ENCODE measurements around the gene SMCO1.
"Not testable (repeated sequence)": the region's sequence is repeated elsewhere in the genome, so short reads cannot be mapped to it uniquely, and the experiment has no call there.

Gene SMCO1

DNA sequence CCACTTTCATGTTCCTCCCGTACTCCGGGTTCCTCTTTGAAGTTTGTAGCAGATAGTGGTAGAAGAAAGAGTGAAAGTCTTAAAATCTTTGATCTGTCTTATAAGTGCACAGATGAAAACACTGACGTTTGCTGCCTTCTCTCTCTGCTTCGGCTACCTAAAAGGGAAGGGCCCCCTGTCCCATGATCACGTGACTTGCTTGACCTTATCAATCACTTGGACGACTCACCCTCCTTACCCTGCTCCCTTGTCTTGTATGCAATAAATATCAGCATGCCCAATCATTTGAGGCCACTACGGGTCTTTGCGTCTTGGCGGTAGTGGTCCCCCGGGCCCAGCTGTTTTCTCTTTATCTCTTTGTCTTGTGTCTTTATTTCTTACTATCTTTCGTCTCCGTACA lies 6.1 kb upstream of the SMCO1 start:
- not testable (repeated sequence) for DNase-seq (ENCODE audit: low read depth)

DNA sequence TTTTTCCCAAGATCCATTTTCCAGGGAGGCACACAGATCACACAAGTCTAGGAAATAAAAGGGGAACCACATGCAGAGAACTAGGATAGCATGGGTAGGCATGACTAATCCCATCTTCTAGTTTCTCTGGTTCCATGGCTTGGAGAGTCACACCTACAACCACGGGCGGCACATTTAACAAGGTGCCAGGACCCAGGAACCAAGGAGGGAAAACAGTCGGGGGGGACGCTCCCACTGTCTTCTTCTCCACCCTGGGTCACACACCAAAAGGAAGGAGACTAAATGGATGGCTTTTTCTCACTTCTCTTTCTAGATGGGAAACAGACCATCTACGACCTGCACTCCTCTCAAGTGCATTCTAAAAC lies 4.6 kb upstream of the SMCO1 start:
- no peak for DNase-seq (ENCODE audit: low read depth)

DNA sequence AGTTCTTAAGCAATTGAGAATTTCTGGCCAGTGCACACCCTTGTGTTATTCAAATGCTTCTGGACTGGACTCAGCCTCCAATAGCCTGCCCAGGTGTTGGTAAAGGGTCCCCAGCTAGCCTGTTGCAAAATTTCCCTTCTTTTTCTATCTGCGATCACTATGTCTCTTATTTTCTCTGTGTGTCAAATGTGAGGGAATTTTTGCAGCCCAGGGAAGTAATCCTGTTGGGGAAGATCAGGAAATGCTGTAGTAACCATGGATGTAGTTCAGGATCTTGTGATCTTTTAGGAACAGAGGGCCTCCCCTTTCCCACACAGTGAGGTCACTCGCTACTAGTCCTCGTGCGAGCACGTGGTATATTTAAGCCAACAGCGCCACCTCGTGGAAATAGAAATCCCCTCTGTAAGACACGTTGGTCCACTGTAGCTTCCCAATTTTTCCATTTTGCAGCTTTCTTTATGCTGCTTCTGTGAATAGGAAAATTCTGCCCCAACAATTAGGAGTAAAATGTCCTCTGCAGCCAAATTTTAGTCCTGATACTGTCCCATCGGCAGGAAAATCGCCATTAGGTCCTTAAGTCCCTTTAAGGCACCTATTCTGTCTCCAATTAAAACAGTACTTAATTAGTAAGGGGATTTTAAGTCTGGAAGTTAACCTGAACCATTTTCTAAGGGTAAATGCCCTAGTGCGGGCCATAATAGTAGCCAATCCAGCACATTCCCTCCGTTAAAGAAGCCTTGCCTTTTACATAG lies 4.0 kb upstream of the SMCO1 start:
- DNase-seq (ENCODE audit: low read depth): peak; percentile 39

- DNase-seq (ENCODE audit: low read depth): no peak
Observed at GRCh38 chr3:196517919-196518318, 2.8 kb upstream of the SMCO1 start.

- DNase-seq (ENCODE audit: low read depth): no peak
Observed at GRCh38 chr3:196517162-196517800, 2.1 kb upstream of the SMCO1 start.

DNA sequence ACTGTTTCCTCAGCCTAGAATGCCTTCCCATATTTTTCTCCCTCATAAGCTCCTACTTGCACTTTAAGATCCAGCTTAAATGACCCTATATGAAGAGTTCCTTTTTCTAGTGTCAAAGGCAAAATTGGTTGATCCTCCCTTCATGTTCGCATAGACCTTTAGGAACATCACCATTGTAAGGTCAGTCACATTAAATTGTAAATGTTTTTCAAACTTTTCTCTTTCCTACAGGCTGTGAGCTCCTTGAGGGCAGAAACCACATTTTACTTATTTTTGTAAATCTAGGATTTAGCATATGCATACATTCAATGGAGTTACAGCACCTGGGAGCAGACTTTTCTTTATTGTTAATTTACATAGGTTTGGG lies 813 bp downstream of the SMCO1 start:
- no peak for DNase-seq (ENCODE audit: low read depth)

DNA sequence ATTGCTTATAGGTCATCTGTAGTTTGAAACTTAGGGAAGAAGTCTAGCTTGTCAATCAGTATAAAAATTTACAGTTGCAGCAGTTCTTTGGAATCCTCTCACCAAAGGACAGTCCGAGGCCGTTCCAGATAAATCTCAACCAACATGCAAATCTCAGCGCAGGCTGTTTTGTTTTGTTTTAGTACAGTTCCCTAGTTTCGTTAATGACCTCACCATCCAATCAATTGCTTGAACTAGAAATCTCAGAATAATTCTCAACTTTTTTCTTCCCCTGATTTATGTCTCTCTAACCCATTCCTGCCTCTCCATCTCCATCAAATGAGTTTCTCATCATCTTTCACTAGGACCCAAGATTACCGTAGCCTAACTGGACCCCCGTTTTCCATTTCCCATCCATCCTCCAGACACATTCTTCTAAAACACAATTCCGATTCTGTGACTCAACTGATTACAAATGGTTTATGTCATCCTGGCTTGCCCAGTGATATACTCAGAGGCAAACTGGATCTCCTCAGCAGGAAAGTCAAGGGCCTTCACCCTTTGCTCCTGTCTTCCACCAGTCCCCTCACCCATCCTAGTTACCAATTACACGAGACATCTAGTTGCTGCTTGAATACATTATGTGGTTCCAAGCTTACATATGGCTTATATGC lies 1.3 kb downstream of the SMCO1 start:
- DNase-seq (ENCODE audit: low read depth): no peak

DNA sequence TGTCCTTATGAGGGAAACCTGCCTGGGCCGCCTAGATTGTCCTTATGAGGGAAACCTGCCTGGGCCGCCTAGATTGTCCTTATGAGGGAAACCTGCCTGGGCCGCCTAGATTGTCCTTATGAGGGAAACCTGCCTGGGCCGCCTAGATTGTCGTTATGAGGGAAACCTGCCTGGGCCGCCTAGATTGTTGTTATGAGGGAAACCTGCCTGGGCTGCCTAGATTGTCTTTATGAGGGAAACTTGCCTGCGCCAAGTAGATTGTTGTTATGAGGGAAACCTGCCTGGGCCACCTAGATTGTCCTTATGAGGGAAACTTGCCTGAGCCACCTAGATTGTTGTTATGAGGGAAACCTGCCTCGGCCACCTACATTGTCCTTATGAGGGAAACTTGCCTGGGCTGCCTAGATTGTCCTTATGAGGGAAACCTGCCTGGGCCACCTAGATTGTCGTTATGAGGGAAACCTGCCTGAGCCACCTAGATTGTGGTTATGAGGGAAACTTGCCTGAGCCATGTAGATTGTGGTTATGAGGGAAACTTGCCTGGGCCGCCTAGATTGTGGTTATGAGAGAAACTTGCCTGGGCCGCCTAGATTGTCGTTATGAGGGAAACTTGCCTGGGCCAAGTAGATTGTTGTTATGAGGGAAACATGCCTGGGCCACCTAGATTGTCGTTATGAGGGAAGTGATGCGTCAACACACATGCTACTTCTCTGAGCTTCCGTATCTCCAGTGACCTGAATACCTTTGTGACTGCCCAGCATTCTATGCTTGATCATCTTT lies 3.3 kb downstream of the SMCO1 start:
- not testable (repeated sequence) for DNase-seq (ENCODE audit: low read depth)

- not testable (repeated sequence) for DNase-seq (ENCODE audit: low read depth)
Observed at GRCh38 chr3:196511108-196511507, 4.0 kb downstream of the SMCO1 start.

DNA sequence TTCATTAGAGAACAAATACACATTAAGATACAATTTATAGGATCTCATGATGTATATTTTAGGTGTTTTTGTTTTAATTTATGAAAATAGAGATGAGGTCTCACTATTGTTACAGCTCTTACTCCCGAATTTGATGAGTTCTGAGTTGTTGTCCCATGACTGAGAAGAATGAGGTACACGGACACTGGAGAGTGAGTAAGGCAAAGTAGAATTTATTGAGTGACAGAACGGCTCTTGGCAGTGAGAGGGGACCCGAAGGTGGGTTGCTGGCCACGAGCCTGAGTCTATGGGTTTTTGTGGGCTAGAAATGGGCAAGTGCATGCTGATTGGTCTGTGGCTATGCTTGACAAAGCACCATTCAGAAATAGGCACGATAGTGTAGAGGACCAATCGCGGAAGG lies 8.5 kb downstream of the SMCO1 start:
- no peak for DNase-seq (ENCODE audit: low read depth)

DNA sequence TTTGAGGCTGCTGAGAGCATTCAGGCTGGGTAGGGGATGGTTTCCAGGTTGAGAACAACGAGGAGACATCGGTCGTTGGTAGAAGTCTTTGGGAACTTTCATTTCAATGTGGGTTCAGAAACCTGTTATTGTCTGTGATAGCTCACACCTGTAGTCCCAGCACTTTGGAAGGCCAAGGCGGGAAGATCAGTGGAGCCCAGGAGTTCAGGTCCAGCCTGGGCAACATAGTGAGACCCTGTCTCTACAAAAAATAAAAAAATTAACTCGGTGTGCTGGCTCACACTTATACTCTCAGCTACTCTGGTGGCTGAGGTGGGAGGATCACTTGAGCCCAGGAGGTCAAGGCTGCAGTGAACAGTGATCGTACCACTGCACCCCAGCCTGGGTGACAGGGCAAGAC lies 10.6 kb downstream of the SMCO1 start:
- no peak for DNase-seq (ENCODE audit: low read depth)

DNA sequence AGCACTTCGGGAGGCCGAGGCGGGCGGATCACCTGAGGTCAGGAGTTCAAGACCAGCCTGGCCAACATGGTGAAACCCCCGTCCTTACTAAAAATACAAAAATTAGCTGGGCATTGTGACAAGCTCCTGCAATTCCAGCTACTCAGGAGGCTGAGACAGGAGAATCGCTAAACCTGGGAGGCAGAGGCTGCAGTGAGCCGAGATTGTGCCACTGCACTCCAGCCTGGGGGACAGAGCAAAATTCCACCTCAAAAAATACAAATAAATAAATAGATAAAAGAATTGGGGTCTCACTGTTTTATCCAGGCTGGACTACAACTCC lies 11.1 kb downstream of the SMCO1 start:
- DNase-seq (ENCODE audit: low read depth): not testable (repeated sequence)

- DNase-seq (ENCODE audit: low read depth): peak; percentile 97
Observed at GRCh38 chr3:196503196-196504076, 11.7 kb downstream of the SMCO1 start, which contains the start of gene RNF168. Gene RNF168 (minus strand): TSS chr3:196503768. CDS start chr3:196503173, 595 bp downstream.

- peak; percentile 34 for DNase-seq (ENCODE audit: low read depth)
Observed at GRCh38 chr3:196502775-196503195, 12.4 kb downstream of the SMCO1 start.

GRCh38 chr3:196501316-196502044 lies 13.7 kb downstream of the SMCO1 start:
- DNase-seq (ENCODE audit: low read depth): no peak

DNA sequence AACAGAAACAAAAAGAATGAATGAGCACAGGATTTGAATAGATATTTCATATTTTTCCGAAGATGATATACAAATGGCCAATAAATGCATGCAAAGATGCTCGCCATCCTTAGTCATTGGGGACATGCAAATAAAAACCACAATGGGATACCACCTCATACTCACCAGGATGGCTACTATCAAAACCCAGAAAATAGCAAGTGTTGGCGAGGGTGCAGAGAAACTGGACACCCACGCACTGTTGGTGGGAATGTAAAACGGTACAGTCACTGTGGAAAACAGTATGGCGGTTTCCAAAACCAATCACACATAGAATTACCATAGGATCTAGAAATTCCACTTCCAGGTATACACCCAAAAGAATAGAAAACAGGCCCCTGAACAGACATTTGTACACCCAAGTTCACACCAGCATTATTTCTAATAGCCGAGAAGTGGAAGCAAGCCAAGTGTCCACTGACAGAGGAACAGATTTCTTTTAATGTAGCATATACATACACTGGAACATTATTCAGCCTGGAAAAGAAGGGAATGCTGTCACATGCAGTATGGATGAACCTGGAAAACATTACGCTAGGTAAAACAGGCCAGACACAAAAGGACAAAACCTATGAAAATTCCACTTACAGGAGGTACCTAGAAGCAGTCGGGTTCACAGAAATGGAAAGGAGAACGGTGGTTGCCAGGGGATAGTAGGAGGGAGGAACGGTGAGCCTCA lies 15.2 kb downstream of the SMCO1 start:
- DNase-seq (ENCODE audit: low read depth): peak; percentile 18

GRCh38 chr3:196499061-196499460 lies 16.1 kb downstream of the SMCO1 start:
- no peak for DNase-seq (ENCODE audit: low read depth)

- DNase-seq (ENCODE audit: low read depth): no peak
Observed at GRCh38 chr3:196498297-196498696, 16.8 kb downstream of the SMCO1 start.

GRCh38 chr3:196496183-196496582 lies 19.0 kb downstream of the SMCO1 start:
- no peak for DNase-seq (ENCODE audit: low read depth)

GRCh38 chr3:196493292-196493691 lies 21.9 kb downstream of the SMCO1 start:
- no peak for DNase-seq (ENCODE audit: low read depth)
